GM18861 (cell line): ENCODE measurements around the gene LRRC4B.

Experiments used
- ATAC-seq: cut with Tn5 transposase; IDR thresholded peaks from one replicate; pipeline ENCODE4 v1.9.1; 2021; ENCODE audit not compliant: unreplicated experiment

The LRRC4B gene

DNA sequence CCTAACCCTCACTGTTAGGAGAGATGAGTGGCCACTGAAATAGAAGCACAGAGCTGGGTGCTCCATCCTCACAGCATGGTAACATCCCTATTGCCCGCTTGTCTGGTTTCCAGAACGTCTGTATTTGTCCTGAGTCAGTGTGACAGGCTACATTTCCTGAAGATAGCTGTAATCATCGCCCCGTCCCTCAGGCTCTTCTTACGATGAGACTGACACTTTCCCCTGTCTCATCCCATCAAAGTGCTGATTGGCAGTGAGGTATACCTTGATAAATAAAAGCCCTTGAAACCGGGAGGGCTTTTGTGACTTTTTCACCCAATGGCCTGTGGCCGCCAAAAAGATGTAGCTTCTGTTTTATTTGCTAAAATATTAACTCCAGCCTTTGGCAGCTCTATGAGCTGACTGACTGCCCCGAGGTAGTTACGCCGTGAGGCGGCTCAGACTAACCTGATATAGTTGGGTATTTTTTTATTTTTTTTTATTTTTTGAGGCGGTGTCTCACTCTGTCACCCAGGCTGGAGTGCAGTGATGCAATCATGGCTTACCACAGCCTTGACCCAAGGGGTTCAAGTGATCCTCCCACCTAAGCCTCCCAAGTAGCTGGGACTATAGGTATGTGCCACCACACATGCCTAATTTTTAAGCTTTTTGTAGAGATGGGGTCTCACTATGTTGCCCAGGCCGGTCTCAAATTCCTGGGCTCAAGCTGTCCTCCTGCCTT is 5.7 kb upstream of the LRRC4B start:
- no peak for ATAC-seq

DNA sequence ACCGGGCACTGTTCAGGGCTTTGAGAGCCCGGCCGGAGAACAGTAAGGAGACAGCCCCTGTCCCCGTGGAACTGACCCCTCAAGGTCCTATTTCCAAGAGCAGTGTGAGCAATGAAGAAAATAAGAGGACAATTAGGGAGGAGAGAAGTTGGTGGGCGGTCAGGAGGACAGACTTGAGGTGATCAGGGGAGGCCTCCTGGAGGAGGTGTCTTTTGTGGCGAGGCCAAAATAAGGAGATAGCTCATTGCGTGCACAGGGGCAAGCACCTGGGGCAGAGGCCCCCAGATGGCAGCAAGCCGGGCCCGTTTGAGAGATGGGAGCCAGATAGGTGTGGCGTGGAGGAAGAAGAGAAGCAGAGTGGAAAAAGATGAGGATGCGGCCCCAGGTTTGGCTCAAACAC is 2.8 kb upstream of the LRRC4B start:
- no peak for ATAC-seq

DNA sequence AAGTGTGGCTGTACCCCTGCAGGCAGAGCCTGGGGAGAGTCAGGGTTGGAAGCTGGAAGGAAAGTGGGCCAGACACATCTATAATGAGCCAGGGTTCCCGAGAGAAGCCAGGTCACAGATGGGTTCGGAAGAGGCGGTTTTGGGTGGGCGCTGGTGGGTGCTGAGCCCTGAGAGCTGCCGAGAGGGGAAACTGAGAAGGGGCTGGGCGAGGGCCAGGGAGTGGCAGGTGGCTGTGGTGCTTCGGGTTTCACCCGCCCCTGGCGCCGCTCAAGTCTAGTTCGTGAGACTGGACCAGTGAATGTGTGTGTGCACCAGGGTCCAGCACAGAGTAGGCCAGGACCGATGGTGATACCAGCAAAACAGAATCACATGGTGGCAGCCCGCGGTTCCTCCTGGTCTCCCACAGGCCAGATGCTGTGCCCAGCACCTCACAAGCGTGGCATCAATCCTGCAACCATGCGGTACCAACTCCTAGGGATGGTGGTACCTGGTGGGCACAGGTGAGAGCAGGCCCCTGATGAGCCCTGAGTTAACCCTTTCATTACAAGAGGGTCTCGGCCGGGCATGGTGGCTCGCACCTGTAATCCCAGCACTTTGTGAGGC is 1.8 kb upstream of the LRRC4B start:
- ATAC-seq: no peak

DNA sequence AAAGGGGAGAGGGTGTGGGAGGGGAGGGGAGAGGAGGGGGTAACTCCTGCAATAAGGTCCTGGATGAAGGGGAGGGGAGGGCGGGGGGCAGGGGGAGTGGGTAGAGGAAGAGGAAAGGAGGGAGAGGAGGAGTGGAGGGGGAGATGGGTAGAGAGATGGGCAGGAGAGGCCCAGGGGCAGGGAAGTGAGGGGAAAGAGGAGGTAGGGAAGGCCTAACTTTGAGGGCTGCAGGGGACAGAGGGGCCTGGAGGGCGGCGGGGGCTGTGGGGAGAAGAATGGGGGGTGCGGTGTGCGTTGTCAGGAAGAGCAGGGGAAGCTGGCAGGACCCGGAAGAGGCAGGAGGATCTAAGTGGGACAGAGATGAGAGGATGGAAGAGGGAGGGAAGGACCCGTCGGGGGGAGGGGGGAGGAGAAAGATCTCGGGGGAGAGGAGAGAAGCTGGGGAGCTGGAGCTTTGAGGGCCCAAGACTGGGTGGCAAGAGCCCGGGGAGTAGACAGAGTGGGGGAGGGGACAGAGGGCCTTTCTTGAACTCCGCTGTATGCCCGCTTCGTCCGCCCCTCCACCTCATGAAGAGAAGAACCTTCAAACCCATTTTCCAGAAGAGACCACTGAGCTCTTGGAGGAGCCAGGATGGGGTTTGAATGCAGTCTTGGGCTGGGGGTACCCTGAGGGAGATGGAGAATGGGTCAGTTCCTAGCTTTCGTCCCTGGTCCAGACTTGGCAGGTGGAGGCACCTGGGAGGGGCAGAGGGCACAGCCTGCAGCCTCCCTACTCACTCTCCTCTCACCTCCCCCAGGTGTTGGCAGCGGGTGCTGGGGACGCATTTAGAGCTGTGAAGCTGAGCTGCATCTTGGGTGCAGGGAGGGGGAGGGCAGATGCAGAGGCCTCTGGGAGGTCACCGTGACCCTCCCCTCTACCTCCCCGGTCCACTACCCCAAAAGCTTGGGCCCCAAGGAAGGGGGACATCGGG is 778 bp upstream of the LRRC4B start:
- ATAC-seq: no peak

DNA sequence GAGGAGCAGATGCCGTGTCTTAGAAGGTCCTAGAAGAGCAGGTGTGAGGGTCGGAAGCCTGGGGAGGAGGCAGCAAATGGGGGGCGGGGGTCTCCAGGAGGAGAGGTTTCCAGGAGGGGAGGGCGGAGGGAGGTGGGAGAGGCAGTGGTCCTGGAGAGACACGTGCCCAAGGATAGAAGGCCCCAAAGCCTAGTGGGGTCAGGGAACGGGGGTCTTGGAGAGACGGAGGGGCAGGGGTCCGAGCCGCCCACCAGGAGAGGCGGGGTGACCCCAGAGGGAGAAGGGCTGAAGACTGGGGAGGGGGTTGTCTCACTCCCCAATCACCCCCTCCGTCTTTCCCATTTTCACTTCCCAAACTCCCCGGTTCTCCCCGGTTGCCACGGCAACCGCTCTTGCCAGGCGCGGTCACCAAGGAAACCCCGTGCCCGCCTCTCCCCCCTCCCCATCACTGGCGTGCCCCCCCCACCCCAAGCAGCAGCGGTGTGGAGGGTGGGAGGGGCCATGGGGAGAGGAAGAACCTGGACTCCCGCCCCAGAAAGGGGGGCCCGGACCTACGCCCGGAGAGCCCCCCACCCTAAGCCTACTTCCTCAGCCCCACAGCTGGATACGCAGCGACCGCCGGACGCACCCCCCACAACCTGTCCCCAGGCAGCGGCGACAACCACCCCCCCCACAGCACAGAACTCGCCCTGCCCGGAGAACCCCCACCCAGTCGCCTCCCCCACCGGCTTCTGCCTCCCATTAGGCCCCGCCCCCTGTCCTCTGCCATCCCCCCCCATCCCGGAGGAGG is 988 bp downstream of the LRRC4B start:
- ATAC-seq: no peak

DNA sequence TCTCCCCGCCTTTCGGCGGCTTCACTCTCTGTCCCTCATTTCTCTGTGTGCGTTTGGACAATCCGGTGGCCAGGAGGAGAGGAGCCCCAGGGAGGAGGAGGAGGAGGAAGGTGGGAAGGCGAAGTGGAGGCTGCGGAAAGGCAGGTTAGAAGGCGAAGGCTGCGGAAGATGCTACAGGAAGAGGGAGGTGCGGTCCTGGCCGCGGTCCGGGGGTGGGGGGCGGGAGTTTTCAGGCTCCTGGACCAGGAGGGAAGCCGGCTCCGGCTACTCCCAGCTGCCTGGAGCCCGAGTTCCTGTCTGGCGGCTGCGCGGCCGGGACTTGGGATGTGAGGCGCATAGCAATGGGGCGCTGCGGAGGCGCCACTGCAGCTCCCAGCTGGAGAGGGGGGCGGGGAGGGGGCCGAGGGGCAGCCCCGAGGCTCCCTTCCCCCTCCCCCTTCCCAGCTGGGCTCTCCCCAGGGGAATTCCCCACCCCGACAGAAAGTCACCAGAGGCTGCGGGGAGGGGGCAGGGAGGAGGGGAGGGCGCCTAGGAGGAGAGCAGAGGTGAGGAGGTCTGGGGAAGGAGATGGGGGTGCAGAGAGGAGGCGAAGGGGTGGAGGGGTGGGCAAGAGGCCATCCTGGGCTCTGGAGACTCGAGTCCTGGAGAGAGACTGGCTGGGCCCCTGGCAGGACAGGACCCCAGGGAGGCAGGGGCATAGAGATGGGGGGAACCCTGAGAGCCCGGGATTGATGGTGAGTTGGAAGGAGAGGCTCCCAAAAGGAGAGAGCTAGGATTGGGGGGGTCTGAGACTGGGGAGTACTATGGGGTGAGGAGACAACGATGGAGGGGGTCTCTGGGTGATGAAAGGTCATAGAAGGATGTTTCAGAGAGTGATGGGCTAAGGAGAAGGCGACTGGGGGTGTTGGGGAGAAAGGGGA is 2.0 kb downstream of the LRRC4B start:
- ATAC-seq: no peak

DNA sequence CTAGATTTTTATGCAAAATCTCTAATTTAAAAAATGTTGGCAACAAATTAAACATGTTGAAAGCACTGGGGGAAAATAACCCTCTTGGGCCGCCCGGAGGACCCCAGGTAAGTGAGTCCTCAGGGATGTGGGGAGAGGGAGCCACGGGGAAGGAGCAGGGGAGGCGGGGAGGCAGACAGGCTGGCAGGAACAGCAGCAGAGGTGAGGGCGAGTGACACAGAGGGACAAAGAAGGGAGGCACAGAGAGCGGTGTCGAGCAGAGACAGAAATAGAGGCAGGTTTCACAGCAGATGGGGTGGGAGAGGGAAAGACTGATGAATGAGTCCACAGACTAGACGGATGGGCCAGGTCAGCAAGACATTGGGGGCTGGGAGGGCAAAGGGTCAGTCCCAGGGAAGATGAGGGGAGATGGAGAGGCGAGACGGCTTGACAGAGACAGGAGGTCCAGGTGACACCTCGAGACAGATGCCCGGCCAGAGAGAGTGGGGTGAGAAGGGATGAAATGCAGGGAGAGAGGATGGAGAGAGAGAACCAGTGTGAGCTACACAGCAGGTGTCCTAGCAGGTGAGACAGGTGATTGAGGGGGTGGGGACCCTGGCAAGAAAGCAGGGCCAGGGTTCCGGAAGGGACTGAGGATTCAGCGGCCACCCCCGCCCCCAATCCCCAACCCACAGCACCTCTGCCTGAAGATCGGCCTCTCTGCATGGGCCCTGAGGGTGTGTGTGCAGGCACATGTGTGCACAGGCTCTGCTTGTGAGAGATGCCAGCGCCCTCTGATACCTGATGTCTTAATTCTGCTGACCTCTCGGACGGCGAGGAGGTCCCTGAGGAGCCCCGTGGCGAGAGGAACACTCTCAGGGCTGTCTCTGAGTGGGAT is 3.8 kb downstream of the LRRC4B start:
- no peak for ATAC-seq

DNA sequence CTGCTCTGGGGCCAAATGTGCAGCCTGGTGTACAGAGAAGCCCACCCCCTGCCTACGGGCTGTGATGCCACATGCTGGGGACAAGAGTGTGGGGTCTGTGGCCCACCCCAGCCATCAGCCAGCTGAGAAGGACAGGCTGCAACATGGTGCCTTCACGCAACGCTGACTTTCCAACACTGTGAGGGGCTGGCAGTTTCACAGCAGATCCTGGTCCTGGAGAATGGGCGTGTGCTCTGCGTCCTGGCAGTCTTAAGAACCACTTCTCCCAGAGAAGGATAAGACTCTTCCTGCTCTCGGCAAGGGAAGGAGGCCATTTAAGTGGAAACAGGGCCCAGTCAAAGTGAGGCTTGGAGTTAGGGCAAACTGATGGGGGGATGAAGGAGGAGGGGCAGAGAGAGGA is 4.6 kb downstream of the LRRC4B start:
- no peak for ATAC-seq

DNA sequence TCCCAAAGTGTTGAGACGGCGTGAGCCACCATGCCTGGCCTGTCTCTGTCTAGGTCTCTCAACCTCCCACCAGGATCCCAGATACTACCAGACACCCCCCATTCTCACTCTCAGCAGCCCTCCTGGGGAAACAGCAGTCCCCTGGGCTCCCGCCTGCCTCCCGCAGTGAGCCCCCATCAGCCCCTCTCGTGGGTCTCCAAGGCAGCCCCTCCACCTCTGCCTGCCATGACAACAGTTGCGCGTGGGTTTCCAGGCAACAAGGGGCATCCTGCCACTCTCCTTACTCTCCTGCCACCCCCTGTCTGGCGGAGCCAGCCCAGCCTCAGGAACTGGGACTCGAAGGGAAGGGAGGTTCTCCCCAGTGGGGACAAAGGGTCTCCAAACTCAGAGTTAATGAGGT is 5.2 kb downstream of the LRRC4B start:
- no peak for ATAC-seq

DNA sequence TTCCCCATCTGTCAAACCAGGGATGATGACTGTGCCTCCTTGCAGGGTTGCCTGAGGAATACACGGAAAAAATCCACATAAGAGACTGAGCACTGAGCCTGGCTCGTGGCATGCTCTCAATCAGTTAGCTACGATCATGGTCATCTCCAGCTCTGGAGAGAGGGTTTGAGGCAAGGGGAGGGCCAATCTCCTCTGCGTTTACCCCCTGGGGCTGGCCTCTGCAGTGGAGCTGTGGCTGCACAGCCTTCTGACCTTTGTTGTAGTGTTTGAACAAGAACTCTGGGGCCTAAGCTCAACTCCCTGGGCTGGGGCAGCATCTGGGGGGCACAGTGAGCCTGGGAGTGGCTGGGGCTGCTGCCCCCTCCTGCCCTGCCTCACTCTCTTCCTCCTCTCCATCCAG is 5.9 kb downstream of the LRRC4B start:
- ATAC-seq: no peak

DNA sequence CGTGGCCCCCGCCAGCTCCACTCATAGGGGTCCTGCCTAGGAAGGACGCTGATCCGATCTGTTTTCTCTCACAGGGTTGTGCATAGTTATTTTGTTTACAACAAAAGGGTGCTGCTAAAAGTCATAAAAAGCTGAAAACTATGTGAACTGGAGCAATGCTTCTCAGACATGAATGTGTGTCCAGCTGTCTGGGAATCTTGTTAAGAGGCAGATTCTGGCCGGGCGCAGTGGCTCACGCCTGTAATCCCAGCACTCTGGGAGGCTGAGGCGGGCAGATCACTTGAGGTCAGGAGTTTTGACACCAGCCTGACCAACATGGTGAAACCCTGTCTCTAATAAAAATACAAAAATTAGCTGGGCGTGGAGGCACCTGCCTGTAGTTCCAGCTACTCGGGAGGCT is 8.6 kb downstream of the LRRC4B start:
- no peak for ATAC-seq

DNA sequence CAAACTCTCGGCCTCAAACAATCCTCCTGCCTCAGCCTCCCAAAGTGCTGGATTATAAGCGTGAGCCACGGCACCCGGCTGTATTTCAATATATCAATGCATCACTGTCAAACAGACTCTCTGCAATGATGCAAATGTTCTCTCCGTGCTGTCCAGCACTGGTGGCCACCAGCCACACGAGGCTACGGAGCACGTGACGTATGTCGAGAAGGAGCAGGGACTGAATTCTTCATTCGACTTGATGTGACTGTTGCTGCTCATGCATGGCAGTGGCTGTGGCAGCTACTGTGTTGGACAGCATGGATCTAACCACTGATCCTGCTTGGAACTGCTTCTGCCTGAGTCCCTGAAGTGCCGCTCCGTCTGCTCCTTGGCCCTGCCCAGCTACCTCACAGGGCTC is 9.8 kb downstream of the LRRC4B start:
- no peak for ATAC-seq

DNA sequence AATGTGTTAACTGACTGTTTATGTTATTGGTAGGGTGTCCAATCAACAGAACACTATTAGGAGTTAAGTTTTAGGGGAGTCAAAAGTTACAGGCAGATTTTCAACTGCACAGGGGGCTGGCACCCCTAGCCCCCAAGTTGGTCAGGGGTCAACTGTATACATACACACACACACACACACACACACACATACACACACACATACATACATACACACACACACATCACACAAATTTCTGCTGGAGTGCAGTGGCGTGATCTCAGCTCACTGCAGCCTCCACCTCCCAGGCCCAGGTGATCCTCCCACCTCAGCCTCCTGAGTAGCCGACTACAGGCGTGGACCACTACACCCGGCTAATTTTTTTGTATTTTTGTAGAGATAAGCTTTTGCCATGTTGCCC is 10.2 kb downstream of the LRRC4B start:
- ATAC-seq: no peak

DNA sequence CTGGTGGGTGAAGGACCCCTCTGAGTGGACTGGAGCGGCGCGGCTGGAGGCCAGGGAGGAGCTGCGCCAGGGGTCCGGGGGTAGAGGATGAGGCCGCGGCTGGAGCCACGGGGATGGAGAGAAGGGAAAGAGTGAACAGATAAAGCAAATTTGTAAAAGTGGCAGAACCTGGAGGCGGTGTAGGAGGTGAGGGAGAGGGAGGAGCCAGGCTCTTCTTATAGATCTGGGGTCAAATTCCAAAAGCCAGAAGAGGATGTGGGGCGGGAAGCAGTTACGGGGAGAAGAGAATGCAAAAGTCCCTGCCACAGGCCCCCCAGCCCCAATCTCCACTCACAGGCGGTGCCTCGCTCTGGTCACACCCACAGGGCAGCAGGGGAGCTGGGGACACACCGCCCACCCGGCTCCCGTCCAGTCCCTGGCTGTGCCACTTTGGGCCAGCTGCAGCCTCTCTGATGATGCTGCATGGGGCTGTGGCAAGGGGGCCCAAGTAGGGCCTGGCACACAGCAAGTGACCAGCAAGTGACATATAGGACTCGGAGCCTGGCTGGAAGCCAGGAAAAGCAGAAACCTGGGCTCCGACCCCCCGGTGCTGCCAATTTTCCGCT is 11.1 kb downstream of the LRRC4B start:
- no peak for ATAC-seq

DNA sequence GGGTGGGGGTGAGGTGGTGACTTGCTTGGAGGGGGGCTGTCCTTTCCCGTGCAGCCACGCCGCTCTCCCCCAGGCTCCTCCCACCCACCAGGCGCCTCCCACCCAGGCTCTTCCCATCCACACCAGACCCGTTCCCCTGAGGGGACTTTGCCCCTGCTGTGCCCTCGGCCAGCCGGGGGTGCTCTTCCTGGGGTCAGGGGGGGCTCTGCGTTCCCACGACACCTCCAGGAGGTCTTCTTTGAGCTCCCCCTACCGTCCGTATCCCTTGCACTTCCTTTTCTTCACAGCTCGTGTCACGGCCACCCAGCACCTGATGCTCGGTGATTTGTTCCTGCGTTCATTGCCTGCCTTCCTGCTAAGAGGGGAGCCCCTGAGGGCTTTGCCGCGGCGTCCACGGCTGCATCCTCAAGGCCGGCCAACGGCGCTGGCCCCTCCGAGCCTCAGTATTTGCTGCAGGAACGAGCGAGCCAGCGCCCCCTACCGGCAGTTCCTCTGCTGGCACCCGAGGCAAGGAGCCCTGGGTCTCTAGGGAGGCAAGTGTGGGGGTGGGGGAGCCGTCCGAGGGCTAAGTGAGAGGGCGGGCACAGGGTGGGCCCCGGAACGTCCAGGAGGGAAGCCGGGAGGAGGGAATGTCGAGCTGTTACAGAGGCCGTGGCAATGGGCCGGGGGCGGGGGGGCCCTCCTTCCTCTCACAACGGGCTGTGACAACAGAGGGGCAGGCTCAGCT is 11.8 kb downstream of the LRRC4B start:
- no peak for ATAC-seq

DNA sequence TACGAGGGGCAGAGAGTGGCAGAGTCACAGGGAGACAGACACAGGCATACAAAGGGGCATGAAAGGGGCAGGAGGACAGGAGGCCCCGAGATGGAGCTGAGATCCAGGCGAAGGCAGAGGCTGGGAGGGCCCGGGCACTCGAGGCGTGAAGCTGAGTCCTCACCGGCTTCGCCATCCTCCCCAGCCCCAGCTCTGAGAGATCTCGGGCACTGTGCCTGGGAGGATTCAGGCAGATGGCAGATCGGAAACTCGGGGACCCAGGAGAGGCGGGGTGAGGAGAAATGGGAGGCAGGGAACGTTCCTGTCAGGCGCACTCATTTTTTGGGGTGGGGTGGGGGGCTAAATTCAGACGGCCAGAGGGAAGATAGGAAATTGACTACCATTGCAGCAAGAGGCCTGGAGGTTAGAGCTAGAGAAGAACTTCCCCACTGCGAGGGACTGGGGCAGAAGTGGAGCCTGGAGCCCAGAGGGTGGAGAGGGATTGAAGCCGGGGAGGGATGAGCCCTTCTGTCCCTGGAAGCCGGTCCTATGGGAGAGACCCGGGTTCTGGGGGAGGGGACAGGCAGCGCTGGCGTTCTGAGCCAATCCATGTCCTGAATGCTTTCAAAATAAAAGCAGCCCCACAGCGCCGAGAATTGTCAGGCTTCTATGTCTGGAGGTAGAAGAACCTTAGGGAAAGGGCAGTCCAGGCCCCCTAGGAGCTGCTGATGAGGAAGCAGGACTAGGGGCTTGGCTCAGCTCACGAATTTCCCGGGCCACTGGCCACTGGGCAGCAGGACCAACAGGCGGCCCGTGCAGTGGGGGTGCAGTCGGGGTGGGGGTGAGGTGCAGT is 12.6 kb downstream of the LRRC4B start:
- no peak for ATAC-seq

DNA sequence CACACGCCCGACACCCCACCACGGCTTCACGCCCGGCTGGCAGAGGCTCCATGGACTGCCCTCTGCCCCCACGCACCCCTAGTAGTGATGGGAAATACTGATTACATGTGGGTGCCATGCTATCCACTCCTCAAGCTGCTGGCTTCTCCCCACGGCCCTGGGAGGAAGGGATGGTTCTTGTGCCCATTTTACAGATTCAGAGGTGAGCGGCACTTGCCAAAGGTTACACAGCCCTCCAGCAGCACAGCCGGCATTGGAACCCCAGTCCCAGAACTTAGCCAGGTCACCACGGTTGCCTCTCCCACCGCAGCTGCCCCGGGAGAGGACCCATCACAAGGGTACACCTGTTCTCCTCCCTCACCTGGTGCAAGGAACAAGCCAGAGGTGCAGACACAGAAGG is 13.2 kb downstream of the LRRC4B start:
- ATAC-seq: no peak
